Measurements from ENCODE around the gene NCOA5. TPM values are rescaled to one million over a fixed set of nuclear protein-coding genes. Genes with fewer than 3 reads are reported as not detected.

Gene NCOA5
- total and polyA plus RNA-seq, 4 donors, result 3.2 to 10.4 (median 8.7) TPM

GRCh38 chr20:46088409-46089166 is 1.2 kb downstream of the NCOA5 start:
- no peak for DNase-seq (ENCODE audit: low spot score)
- WGBS, result 1% methylated on average over 22 of the region's 22 CpGs
- TF ChIP-seq RXRA (IDR thresholded peaks at IDR 0.05), result no peak
- no peak for TF ChIP-seq MAX (IDR thresholded peaks at IDR 0.05)
- no peak for TF ChIP-seq RAD21 (IDR thresholded peaks at IDR 0.05)
- TF ChIP-seq HNF4G (IDR thresholded peaks at IDR 0.05), result no peak
- no peak for TF ChIP-seq NR2F2 (IDR thresholded peaks at IDR 0.05)
- TF ChIP-seq SP1 (IDR thresholded peaks at IDR 0.05), result no peak
- TF ChIP-seq JUND (IDR thresholded peaks at IDR 0.05), result no peak
- TF ChIP-seq EGR1 (IDR thresholded peaks at IDR 0.05; ENCODE audit: low read depth in 2 of 2), result no peak
- TF ChIP-seq ZBTB33 (IDR thresholded peaks at IDR 0.05), result no peak
- TF ChIP-seq, protein P1, sequence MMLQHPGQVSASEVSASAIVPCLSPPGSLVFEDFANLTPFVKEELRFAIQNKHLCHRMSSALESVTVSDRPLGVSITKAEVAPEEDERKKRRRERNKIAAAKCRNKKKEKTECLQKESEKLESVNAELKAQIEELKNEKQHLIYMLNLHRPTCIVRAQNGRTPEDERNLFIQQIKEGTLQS (IDR thresholded peaks at IDR 0.05), result no peak
- TF ChIP-seq, protein P2, sequence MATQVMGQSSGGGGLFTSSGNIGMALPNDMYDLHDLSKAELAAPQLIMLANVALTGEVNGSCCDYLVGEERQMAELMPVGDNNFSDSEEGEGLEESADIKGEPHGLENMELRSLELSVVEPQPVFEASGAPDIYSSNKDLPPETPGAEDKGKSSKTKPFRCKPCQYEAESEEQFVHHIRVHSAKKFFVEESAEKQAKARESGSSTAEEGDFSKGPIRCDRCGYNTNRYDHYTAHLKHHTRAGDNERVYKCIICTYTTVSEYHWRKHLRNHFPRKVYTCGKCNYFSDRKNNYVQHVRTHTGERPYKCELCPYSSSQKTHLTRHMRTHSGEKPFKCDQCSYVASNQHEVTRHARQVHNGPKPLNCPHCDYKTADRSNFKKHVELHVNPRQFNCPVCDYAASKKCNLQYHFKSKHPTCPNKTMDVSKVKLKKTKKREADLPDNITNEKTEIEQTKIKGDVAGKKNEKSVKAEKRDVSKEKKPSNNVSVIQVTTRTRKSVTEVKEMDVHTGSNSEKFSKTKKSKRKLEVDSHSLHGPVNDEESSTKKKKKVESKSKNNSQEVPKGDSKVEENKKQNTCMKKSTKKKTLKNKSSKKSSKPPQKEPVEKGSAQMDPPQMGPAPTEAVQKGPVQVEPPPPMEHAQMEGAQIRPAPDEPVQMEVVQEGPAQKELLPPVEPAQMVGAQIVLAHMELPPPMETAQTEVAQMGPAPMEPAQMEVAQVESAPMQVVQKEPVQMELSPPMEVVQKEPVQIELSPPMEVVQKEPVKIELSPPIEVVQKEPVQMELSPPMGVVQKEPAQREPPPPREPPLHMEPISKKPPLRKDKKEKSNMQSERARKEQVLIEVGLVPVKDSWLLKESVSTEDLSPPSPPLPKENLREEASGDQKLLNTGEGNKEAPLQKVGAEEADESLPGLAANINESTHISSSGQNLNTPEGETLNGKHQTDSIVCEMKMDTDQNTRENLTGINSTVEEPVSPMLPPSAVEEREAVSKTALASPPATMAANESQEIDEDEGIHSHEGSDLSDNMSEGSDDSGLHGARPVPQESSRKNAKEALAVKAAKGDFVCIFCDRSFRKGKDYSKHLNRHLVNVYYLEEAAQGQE (IDR thresholded peaks at IDR 0.05), result no peak
- no peak for TF ChIP-seq YY1 (IDR thresholded peaks at IDR 0.05)
- Histone ChIP-seq H3K27ac (ENCODE audit: low read depth in 1 of 2, low read length in 2 of 2) (peak overlapping the region; percentile 95 to 97), H3K4me3 (ENCODE audit: low read depth in 1 of 3, low read length in 3 of 3) (peak overlapping the region; percentile 87 to 98 (median 94)), H3K27me3 (ENCODE audit: control insufficient read depth in 4 of 4, insufficient read depth in 4 of 4, low read length in 3 of 4) (no peaks in the 10 kb centered on the region), H3K36me3 (ENCODE audit: control insufficient read depth in 4 of 4, insufficient read depth in 3 of 4, low read depth in 1 of 4, low read length in 3 of 4) (no peaks in the 10 kb centered on the region), H3K9me3 (ENCODE audit: control insufficient read depth in 4 of 4, low read length in 3 of 4) (no peaks in the 10 kb centered on the region), H3K9ac (ENCODE audit: low read depth in 1 of 2, low read length in 2 of 2) (peak overlapping the region; percentile 86), H3K4me1 (ENCODE audit: control insufficient read depth in 4 of 4, insufficient read depth in 4 of 4, low read length in 3 of 4) (peaks cover 16 to 51% (median 39%) of the 10 kb centered on the region in 4 donors)

DNA sequence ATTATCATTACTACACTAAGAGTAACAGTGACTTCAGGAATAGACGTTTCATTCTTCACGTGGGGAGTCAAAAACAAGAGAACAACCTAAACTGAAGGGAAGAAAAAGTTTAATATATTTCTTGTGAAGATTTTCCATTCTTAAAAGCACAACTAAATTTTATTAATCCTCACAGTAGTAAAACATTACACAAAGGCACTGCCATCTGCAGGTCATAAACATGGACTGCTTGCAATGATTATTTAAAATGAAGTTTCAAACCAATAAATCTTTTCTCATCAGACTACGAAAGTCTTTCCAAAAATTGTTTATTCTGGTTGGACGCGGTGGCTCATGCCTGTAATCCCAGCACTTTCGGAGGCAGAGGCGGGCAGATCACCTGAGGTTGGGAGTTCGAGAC is 2.6 kb downstream of the NCOA5 start:
- TF ChIP-seq YY1 (IDR thresholded peaks at IDR 0.05), result no peak
- peak; percentile 37 for TF ChIP-seq CTCF (IDR thresholded peaks at IDR 0.05; ENCODE audit: low read depth, low read length, missing input control)
- TF ChIP-seq RAD21 (IDR thresholded peaks at IDR 0.05), result peak; percentile 49 to 54
- H3K27ac ChIP-seq (ENCODE audit: low read depth in 1 of 2, low read length in 2 of 2), result no peak overlapping the region
- H3K27me3 ChIP-seq (ENCODE audit: control insufficient read depth in 4 of 4, insufficient read depth in 4 of 4, low read length in 3 of 4), result no peaks in the 10 kb centered on the region
- H3K4me3 ChIP-seq (ENCODE audit: low read depth in 1 of 3, low read length in 3 of 3), result no peak overlapping the region
- no peaks in the 10 kb centered on the region for H3K36me3 ChIP-seq (ENCODE audit: control insufficient read depth in 4 of 4, insufficient read depth in 3 of 4, low read depth in 1 of 4, low read length in 3 of 4)
- H3K9ac ChIP-seq (ENCODE audit: low read depth in 1 of 2, low read length in 2 of 2), result no peak overlapping the region
- WGBS, result 48% methylated on average over 8 of the region's 8 CpGs
- H3K9me3 ChIP-seq (ENCODE audit: control insufficient read depth in 4 of 4, low read length in 3 of 4), result no peaks in the 10 kb centered on the region
- peaks cover 16 to 60% (median 43%) of the 10 kb centered on the region in 4 donors for H3K4me1 ChIP-seq (ENCODE audit: control insufficient read depth in 4 of 4, insufficient read depth in 4 of 4, low read length in 3 of 4)
- no peak for DNase-seq (ENCODE audit: low spot score)
